ENCODE measurements around the gene DCN.

The DCN gene

GRCh38 chr12:91185421-91185820 is 2.8 kb upstream of the DCN start:
- DNase-seq, result no peak

DNA sequence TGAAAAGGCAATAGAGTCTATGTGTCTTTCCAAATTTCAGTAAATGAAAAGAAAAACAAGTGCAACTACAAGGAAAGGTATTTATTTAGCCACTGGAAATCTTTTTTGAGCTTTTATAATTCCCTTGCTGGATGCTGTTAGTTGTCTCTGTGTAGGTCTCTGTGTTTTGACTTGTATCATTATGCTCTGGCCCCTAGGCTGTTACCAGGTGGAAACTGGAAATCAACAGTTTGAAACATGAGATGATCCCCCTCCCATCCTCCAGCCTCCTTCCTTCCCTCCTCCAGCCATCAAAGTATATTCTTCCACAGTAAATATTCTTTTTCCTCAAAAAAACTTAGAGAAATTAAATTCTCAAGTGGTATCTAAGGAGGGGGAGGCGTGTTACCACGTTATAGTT is 934 bp upstream of the DCN start:
- DNase-seq, result no peak

DNA sequence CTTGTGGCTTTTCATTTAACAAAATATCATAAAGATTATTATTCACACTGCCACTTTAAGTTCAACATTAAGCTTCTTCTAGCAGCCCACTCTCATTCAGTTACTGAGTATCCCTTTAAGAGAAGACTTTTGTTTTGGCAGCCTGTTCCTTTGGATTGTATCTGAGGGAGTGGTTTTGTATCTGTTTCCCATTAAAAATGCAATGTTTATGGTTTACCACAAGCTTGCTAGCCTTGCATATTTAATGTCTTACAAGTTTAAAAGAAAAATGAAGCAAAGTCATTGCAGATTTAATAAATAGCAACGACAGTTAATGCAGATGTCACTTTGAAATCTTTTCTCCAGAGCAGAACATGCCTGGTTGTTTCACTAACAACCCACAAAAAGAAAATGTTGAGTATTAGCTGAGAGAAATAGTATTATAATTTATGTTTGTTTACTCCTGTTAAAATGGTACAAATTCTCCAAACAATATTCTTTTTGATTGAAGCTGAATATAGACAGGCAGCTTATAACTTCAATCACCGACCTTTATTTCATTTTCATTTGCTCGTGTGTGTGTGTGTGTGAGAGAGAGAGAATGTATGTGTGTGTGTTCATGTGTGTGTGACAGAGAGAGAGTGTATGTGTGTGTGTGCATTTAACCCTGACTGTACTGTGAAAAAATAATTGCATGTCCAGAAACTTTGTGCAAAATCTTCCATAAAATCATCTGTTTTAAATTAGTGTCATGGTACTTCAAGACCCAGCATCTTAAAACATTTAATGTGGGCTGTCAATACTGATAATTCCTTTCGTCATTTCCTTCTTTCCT is 1.8 kb downstream of the DCN start:
- DNase-seq, result no peak

GRCh38 chr12:91179966-91180561 is 2.6 kb downstream of the DCN start:
- DNase-seq, result no peak

GRCh38 chr12:91179315-91179714 is 3.3 kb downstream of the DCN start:
- no peak for DNase-seq

DNA sequence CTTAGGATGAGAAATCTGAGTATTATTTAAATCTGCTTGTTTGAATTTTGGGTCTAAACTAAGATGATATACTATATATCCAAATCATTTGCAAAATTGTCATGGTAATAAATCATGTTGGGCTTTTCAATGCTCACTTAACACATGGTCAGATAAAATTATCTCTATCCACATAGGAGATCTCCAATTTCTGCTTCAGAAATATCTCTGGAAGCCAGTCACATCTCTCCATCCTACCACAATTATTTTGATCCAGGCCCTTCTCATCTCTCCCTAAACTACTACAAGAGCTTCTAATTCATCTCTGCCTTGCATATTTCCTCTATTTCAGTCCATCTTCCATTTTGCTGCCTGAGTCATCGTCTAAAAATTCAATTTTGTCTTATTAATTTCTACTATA is 3.8 kb downstream of the DCN start:
- DNase-seq, result no peak

GRCh38 chr12:91178139-91178561 is 4.5 kb downstream of the DCN start:
- no peak for DNase-seq

DNA sequence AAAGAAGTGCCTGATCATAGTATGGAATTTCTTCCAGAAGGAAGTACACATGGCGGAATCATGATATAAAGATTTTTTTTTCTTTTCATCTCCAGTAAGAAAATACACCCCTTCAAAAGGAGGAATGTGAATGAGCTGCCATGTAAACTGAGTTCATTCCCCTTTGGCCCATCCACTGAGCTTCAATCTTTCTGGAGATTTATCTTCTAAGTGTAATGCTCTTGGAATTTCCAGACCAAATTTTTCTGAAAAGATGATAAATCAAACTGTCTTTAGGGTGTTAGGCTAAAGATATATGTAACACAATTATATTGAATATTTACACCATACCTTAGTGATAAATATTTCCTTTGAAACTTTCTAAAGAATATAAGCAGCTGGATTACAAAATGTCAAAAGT is 5.2 kb downstream of the DCN start:
- no peak for DNase-seq

DNA sequence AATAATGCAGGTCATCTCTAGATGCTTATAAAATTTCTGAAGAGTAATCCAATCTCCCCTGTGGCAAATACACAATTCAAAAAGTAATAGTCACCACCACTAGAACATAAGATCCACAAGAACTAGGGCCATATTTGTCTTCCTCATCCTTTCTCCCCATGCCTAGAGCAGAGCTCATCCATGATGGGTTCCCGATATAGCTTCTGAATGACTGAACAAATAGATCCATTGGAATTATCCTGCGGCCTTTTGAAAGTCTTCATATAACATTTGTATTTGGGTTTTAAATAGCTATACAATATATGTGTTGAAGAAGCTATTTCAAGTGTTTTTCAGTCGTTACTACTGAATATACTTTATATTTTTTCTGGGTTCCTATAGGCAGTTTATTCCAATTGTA is 5.7 kb downstream of the DCN start:
- no peak for DNase-seq

GRCh38 chr12:91176358-91176757 is 6.3 kb downstream of the DCN start:
- DNase-seq, result no peak

DNA sequence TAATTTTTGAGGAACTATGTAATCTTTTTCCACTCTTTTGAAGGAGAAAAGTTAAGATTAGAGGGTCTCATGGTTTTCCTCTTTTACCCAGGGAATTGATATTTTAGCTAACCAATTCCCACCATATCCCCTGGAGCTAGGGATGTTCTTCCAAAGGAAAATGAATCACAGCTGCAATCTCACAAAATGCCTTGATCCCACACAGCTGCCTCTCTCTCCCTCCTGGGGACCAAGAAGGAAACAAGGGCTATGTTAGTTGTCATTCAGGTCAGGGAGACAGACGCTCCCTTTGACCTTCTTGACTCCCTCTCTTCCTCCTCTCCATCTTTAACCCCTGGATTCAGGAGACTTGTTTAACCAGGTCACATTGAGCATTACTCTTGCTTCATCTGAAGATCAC is 9.5 kb downstream of the DCN start:
- no peak for DNase-seq

DNA sequence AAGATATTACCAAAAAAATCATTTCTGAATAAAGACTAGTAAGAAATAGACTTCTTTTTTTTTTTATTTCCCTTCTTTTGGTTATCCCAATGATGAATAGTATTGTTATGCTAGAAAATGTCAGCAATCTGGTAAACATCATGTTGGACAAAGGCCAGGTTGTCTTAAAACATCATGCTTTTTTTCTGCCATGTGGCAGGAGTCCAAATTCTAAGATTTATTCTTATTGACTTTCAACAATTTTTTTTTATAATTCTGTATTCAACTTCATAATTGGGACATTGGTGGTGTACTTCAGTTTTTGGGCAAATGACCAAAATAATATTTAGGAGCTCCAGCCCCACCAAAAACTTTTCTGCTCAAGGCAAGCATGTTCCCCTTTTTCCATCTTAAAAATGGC is 10.5 kb downstream of the DCN start:
- DNase-seq, result no peak

DNA sequence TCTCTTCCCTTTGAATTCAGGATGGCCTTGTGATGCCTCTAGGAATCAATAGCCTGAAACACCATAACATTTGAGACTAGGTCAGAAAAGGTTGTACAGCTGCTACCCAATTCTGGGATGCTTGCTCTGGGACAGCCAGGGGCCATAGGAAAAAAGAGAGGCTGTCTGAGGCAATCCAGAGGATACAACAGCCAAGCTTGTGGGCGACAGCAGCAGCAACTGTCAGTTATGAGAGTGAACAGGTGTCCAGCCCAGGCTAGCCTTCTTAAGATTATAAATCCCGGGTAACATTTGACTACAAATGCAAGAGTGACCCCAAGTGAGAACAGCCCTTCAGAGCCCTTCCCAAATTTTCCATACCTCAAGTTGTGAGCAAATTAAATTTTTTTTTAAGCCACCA is 11.1 kb downstream of the DCN start:
- no peak for DNase-seq

DNA sequence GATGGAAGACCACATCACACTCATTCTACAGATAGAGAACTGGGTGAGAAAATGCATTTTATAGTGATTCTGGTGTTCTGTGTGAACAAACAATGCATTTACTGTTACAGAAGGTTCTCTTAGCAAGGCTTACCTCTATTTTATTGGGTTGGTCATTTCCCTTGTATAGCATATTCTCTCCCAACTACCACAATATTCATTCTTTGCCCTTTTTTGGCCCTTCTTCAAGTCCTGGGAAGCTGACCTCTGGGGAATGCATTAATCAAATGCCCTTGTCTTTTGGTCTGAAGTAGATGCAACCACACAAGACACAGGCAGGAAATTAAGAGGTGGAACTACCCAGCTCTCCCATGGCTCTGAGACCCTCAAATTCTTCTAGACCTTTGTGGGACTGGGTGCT is 19.5 kb downstream of the DCN start:
- DNase-seq, result no peak

DNA sequence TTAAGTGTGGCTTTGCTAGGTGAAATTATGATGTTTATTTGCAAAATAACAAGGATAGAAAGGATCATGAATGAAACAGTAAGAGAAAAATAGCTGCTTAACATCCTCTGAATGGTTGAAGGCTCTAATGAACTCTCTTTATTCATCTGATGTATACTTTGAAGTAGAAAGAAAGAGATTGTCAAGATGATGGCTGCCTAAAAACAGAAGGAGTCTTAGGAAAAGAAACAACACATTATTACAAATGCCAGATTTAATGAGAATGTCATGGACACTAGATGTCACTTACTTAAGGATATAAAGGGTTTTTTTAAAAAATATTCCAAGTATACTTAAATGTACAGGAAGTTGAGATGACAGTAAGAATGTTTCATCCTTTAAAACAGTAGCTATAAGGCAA is 21.6 kb downstream of the DCN start:
- no peak for DNase-seq

GRCh38 chr12:91155990-91156389 is 26.6 kb downstream of the DCN start:
- DNase-seq, result no peak

- DNase-seq, result no peak
Measured at GRCh38 chr12:91154131-91154530, 28.5 kb downstream of the DCN start.

GRCh38 chr12:91144053-91144452 is 38.6 kb downstream of the DCN start:
- no peak for DNase-seq

- DNase-seq, result no peak
Measured at GRCh38 chr12:91143206-91143605, 39.4 kb downstream of the DCN start.

DNA sequence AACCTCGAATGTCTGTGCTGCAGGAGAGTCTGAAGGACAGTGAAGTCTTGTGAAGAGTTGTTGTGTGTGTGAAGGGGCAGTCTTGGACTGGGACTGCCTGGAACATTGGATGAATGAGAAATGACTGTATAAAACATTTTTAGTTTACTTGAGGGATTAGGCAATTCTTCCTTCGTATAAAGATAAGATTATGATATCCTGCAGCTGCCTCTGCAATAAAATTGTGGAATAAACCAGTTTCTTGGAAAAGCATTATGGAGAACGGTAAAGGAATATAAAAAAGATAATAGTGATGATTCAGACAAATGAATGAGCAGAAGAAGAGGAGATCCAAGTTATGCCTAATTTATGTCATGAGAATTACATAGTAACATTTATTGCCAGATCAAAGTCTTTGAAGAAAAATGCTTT is 40.4 kb downstream of the DCN start:
- no peak for DNase-seq

DNA sequence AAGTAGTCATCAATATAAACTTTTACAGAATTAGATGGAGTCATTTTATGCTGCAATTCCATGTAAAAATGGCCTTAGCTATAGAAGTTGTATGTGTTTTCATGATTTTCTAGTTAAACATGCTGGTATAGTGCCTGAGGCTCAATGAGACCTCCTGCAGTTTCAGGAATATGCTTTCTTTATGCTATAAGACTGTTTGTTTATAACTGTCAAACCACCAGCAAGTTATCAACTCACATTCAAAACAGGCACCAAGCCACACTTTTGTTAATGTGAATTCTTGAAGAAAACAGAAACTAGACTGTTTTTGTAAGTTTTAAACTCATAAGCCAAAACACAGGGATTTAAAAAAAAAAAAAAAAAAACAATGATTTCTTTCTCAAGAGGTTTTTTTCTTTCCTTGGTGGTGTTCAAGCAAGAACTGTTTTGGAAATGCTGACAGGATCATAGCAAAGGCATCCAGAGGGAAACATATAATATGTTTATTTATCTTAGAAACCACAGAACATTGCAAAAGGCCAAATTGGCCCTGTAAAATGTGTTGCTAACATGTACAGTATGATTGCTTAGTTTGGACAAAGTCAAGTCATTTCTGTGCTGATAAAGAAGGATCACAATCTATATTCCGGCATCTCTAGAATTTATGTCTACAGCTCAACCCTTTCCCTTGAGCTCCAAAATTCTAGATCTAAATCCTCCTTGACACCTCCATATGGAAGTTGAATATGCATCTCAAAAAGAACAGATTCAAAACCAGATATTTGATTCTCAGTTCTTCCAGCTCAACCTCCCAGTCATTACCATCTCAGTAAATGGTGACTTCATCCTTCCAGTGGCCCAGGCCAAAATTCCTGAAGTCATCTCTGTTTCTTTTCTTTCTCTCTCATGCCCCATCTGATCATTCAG is 42.3 kb downstream of the DCN start:
- no peak for DNase-seq

- DNase-seq, result no peak
Measured at GRCh38 chr12:91139286-91139685, 43.3 kb downstream of the DCN start.

DNA sequence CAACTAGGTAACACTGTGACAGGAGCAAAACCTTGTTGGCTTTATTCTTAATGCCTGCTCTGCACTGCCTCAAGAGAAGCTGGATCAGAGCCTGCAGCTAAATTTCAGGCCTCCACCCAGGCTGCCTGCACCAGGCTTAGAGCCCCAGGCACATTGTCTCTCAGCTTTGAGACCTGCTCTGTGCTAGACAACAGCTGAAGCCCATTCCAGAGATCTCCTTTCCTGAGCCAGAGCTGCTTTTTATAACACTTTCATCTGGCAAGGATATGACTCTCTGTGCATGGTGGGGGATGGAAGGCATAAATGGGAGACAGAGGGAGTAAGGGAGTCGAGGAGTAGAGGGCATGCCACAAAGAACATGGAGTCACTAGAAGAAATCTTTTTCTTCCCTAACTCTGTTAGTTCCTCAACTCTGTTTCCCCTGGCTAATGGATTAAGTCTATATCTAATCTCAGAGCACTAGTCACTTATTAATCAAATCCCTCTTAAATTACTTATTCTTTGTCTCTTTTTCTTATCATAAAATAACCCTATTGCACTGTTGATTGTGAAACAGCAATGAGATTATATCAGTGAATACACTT is 44.2 kb downstream of the DCN start:
- no peak for DNase-seq
